Inflammatory macrophage treated with lipopolysaccharide for 4 hours (primary cell): ENCODE data around the gene PGLYRP3.
A peak's percentile ranks its signal among the peaks of the same experiment; 100 is the strongest.

ENCODE experiments used
- DNase-seq: peaks from one replicate; pipeline ENCODE4 v3.0.0-alpha.2; 2020

The PGLYRP3 gene

DNA sequence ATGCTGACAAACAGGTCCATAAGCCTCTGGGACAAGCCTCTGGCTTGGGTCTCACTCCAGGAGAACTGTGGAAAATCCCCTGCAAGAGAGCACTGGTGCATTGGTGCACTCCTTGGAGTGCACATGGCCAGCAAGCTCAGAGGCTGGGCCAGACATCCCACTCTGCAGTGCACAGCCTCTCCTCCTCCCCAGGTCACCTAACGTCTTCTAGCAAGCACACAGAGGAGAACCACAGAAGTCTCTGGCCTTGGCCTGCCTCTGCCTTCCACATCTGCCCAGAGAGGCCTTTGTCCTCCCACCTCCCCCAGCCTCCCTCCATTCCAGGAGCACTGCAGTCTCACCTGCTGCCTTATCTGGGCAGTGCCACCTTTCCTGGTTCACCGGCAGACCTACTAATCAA lies 4.2 kb downstream of the PGLYRP3 start:
- DNase-seq = no peak

DNA sequence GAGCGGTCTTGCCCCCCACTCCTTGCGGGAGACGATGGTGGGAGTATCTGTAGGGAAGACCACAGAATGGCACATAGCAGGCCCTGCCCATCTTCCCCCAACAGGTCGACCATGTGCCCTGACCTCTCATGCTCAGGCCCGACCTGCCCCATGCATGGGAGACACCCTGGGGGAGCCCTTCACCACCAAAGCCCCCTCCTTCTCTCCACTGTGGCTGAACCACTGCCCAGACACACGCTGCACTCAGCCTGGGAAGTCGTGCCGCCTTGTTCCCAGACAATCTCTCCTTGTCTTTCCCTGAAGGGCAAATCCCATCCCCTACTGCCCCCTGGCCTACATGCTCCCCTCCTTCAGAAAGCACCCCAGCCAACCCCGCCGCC lies 5.5 kb downstream of the PGLYRP3 start:
- DNase-seq = no peak

DNA sequence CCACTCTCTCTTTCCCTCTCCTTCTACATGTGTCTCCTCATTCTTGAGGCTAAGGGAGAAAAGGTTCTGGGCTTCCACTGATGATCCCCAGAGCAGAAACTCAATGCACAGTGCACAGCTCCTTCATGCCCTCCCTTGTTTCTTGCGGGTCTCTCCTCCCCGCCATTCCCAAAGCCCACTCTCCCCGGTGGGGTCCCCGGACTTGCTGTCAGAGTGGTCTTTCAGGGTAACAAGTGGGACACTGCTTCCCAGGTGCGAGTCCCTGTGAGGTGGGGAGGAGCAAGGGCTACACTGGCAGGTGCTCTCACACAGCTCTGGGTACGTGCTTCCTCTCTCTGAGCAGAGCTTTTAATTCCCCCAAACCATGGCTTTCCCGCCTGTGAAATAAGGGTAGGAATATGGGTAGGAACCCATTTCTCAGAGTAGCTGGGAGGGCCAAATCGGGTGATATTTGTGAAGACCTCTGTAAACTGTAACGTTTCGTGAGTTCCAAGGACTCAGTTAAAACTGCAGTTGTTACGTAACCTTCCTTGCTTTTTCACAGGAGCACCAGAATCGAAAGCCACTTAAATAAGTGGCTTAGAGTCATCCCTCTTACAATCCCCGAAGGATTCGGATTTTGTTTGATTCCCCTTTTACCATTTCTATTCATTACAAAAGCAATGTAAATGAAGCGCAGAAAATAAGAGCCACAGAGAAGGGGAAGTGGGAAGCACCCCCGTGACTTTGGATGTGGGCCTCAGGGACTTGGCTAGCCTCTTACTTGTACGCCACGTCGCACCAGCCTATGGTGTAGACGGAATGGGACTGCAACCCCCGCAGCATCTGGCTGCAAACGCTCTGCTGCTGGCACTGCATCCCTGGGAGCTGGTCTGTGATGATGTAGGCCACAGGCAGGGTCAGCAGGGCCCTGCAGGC lies 6.2 kb downstream of the PGLYRP3 start:
- DNase-seq = peak; percentile 51

DNA sequence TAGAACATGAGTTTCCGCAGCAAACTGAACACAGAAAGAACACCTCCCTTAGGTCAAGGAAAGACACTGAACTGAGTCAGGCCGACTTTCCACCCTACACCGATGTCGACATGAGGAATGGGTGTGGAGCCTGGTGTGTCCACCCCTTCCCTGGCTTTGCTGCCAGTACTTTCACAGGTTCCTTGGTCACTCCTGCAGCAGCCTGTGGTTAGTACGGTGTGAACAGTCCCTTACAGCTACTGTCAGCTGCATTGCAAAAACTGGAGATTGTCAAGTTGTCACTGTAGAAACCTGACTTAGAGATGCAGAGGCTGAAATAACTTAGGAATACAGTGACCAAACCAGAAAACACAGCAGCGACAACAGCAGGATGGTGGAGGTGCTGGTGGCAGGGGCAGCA lies 7.1 kb downstream of the PGLYRP3 start:
- DNase-seq = no peak

DNA sequence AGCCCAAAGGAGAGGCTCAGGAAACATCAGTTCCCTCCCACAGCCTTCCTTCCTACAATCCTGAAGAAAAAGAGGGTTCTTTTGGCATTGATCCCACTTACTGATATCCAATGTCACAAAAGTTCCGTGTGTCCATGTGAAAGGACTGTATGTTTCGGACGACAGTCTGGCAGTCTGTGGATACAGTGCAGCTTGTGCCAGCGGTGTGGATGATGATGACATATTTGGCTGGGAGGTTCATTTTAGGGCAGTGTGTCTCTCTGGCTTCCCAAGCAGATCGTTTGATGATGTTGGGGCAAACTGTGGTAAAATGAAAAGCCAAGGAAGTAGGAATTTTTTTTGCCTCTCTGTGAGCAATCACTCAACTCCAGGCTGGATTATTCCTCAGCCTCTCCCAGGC lies 10.4 kb downstream of the PGLYRP3 start:
- no peak for DNase-seq

DNA sequence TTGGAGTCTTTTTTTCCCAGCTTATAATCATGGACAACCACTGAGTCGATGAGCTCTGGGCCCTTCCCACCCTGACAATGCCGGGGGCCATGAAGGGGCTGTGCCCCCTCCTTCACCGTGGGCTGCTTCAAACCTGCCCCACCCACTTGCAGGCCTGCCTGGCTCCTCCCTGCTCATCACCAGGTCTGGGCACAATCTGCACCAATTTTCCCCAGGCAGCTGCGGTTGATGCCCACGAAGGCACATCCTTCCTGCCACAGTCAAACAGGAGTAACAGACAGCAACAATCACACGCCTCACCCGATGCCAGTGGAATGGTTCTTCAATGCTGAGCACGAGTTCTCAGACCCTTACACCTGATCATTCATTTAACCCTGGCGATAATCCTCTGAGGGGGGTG lies 18.9 kb downstream of the PGLYRP3 start:
- no peak for DNase-seq

DNA sequence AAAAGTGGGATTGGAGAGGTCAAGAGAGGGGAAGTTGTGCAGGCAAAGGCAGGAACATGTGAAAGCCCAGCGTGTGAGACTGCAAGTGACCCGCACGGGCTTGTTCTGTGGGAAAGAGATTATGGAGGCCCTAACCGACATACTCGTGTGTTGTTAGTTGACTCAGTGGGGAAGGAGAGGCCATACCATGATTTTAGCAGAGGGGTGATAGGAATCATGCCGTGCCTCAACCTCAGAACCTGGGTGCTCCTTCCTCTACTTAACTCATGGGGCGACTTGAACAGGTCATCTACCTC lies 19.3 kb downstream of the PGLYRP3 start:
- no peak for DNase-seq

DNA sequence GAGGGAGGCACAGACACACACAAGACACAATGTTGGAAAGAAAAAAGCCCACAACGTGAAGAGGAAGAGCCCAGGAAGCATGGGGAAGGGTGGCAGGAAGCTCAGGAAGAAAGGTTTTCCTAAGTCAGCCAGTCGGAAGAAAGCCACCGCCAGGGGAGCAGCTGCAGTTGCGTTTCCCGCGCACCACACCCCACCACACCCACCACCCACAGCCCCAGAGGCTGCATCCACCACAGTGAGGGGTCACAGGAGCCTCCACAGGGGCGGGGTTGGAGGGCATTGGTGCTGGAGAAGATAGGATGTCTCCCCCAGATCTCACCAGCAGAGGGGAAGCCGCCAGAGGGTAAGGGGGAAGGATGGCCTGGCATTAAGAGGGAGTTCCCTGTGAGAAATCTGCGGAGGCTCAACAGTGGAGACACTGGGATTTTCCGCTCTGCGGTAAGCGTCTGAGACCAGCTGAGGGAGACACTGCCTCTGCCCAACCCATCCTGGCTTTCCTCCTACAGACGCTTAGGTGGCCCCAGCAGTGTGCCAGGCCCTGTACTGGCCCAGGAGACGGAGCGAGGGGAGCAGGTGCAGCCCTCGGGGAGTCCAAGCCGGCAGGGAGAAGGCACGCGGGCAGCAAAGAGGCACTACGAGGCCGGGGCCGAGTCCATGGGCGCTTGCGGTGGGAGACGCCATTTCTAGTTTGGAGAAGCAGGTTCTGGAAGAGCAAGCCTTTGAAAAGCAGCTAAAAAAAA lies 19.8 kb downstream of the PGLYRP3 start:
- no peak for DNase-seq

DNA sequence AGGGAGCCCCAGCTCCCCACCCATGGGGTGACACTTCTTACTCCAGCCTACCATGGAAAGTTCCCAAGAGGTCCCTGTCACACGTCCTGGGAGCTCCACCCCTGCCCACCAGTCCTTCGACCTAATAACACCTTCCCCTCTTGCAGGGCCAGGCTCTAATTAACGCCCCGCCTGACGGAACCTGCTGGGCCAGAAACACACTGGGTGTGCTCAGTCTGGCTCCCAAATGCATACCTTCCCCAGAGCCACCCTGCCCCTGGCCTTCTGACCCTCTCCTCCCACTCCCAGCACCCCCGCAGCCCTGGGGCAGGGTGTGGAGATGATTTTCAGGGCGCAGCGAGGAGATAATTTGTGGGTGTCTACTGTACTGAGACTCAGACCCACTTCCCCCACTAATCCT lies 20.6 kb downstream of the PGLYRP3 start:
- DNase-seq = no peak

DNA sequence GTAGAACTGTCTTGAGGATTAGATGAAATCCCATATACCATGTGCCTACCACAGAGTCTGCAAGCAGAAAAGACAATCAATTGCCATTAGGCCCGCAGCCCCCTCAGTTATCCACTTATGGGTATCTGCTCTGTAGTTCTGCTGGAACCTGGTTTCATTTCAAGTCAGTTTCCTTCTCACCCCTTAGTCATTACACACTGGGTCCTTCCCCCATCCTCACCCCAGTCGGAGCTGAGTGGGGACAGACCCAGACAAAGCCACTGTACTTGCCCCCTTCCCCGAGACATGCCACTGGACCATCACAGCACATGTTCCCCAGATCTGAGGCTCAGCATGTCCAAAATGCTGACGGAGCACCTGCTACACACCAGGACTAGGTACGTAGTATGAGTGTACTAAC lies 21.2 kb downstream of the PGLYRP3 start:
- no peak for DNase-seq

DNA sequence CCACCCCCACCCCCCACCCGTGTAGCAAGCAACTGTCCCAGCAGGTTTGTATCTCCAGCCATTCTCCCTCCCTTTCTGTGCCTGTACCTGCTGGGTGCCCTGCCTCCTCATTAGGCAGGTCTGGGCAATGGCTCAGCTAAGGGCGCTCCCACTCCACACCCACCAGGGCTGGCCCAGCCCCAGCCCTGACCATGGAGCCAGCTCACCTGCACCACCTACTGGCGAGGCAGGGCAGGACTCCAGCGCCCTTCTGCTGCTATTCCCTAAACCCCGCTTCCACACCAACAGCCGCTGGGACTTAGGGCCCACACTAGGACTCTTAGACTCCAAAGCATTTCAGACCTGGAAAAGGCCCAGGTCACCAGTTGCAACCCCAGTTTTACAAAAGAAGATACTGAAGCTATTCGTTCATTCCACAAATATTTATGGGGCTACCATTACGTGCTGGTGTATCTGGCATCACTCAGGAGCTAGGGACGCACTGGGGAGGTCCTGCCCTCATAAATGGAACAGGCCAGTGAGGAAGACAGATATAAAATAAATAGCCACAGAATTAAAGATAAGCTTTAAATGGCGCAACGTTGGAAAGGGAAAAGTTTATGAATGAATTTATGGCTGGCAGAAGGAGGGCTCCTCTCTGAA lies 24.0 kb downstream of the PGLYRP3 start:
- peak; percentile 11 for DNase-seq

DNA sequence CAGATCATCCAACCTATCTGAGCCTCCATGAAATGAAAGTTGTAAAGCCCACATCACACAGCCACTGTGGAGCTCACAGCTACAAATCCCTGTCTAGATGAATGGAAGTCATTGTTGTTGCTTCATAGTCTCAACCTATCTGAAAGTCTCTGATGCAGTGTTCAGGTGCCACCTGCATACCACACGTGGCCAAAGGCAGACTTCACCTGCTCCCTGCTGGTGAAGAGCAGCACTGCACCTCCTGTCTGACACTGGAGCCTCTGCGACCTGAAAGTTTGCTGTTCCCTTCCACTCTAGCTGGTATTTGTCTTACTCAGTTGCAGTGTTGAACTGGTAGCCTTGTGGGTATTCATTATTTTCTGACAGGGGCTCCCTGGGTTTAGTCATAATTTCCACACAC lies 34.9 kb downstream of the PGLYRP3 start:
- DNase-seq = peak; percentile 6

DNA sequence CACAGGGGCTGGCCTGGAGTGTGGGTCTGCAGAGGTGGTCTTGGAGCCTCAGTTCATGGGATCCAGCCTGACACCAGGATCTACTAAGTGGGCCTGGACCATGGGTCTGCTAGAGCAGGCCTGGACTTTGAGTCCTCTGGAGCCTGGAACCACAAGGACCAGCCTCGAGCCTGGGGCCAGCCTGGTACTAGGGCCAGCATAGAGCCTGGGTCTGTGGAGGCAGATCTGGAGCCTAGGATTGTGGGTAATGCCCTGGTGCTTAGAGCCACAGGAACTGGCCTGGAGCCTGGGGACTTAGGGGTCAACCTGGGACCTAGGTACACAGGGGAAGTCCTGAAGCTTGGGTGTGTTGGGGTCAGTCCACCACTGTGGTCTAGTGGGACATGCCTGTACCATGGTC lies 40.6 kb downstream of the PGLYRP3 start:
- no peak for DNase-seq

DNA sequence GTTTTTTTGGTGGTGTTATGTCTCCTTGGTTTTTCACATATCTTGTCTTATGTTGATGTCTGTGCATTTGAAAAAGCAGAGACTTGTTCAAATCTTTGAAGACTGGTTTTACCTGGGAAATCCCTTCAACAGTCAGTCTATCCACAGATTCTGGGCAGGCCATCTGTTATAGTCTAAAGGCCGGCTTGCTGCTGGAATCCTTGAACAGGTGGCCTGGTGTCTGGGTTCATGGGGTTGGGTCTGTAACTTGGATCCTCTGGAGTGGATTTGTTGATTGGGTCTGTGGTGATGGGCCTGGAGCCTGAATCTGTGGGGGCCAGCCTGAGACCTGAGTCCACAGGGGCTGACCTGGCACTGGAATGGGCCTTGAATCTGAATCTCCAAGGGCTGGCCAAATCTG lies 41.0 kb downstream of the PGLYRP3 start:
- DNase-seq = no peak

DNA sequence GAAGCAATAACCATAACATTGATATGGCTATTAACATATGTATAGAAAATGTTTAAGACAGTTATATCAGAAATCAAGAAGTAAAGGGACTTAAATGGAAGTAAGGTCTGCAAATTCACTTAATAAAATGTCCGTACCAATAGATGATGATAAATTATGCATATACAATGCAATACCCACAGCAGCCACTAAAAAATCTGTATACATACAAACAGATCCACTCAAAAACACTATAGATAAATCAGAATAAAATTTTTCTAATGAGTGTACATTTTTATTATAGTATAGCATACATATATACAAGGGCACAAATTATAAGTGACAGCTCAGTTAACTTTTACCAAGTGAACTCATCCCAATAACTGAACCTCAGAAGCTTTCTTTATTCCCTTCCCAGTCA lies 47.3 kb downstream of the PGLYRP3 start:
- no peak for DNase-seq

DNA sequence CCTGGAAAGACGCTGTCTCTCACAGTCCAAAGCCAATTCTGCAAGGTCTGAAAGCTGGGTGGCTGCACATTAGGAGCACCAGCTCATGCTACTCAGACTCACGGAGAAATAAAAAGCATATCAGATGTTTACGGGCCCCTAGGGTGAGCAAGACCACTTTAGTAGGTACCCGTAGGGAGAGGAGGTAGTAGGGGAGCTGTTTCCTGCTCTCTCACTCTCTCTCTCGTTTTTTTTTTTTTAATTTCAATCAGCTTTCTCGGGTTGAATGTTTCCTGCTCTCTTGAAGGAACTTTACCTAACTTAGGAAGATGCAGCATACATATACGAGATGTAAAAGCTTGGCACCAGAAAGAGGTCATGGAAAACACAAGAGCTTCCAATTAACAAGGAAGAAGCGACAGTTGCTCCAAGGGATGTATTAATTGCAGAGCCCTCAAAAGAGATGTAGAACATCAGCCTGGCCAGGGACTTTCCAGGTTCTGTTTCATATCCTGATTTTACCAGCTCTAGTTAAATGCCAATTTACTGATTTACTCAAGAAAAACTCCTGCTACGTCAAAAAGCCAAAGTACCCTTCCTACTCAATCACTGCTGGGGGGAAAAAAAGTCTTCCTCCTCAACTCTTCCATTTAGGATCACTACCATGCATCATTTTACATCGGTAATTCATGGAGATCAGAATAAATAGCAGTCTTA lies 50.1 kb downstream of the PGLYRP3 start:
- peak; percentile 67 for DNase-seq

DNA sequence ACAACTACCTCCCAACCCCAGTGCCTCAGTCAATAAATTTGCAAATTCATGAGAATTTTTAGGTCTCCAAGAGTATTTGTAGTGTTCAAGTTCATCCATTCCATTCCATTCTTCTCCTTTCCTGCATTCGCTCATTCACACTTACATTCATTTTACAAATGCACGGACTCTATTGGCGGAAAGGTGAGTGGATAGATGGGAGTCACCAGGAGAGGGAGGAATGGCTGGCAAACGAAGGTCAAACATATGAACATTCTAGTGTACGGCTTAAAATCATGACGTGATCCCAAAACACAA lies 50.7 kb downstream of the PGLYRP3 start:
- no peak for DNase-seq

DNA sequence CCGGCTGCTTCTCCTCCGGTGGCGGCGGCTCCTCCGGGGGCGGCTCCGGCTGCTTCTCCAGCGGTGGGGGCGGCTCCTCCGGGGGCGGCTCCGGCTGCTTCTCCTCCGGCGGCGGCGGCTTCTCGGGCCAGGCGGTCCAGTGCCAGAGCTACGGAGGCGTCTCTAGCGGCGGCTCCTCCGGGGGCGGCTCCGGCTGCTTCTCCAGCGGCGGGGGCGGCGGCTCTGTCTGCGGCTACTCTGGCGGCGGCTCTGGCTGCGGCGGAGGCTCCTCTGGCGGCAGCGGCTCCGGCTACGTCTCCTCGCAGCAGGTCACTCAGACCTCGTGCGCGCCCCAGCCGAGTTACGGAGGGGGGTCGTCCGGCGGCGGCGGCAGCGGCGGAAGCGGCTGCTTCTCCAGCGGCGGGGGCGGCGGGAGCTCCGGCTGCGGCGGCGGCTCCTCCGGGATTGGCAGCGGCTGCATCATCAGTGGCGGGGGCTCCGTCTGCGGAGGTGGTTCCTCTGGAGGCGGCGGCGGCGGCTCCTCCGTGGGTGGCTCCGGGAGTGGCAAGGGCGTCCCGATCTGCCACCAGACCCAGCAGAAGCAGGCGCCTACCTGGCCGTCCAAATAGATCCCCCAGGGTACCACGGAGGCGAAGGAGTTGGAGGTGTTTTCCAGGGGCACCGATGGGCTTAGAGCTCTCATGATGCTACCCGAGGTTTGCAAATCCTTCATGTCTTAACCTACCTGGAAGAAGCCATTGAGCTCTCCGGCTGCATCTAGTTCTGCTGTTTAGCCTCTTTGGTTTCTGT lies 51.3 kb downstream of the PGLYRP3 start:
- DNase-seq = no peak

DNA sequence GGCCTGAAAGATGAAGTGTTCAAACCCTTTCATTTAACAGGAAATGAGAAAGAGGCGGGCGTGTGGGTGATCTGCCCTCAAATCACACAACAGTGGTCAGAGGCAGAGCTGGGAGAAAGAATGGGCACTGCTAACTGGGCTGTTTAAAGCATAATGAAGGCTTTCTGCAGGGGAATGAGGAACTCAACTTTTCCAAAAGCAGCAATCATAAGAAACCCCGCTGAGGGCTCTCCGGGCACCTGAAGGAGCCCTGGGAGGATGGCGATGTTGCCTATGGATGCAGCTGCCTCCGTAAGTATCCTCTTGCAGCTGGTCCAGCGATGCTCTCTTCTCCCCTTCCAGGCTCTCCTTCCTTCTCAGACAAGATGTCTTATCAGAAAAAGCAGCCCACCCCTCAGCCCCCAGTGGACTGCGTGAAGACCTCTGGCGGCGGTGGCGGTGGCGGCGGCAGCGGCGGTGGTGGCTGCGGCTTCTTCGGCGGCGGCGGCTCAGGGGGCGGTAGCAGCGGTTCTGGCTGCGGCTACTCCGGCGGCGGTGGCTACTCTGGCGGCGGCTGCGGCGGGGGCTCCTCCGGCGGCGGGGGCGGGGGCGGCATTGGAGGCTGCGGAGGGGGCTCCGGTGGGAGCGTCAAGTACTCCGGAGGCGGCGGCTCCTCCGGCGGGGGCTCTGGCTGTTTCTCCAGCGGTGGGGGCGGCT lies 52.0 kb downstream of the PGLYRP3 start:
- DNase-seq = peak; percentile 52

DNA sequence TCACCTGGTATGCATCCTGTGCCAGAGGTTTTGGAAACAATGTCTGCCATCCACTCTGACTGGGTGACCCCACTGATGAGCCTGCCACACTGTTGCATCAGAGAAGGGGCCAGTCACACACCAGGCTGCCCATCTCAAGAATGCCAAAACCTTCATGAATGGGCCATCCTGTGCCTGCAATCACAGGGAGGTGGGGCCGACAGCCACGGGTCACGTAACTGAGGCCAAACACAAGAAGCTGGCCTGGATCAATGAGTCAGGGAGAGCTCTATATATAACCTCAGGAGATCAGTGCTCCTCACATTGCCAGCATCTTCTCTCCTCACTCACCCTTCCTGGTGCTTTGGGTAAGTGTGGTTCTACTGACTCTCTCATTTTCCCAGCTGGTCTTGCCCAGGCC lies 53.4 kb downstream of the PGLYRP3 start, which contains the start of gene LORICRIN:
Gene LORICRIN (plus strand): TSS at position 301 of the 400 bp plus-strand sequence. CDS start 1,263 bp downstream, outside the sequence.
- DNase-seq = no peak

DNA sequence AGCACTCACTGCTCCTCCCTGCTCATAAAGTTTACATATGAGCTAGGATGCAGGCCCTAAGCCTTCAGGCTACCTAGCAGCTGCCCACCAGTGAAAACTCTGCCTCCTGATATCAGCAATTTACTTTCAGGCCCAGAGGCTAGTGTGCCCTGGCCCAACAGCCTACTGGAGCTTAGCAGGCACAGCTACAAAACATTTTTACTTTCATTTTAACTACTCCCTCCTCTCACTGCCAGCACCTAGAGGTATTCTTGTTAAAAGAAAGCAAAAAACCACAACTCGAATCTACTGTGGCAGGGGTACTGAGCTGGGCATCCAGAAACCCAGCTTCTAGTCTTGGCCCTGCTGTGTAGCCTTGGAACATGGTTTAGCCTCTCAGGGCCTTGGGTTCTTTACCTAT lies 59.1 kb downstream of the PGLYRP3 start:
- no peak for DNase-seq

DNA sequence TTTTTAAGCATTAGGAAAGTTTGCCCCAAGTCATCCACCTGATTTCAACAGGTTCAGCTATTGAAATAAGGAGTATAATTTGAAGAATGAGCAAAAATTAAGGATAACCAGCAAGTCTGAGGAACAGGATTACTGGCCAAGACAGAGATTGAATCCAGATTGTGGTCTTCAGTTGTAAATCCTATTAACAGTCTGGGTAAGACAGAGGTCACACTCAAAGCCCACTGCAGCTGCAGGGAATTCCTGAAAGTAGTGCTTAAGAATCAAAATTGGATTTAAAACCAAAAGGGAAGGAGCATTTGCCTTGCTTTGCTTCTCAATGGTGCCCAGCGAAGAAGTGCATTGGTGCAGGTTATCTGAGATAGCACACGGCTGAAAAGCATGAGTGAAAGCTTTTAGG lies 59.7 kb downstream of the PGLYRP3 start:
- no peak for DNase-seq
